ENCODE results near the gene CAPN5.
A peak's percentile ranks its signal among the peaks of the same experiment; 100 is the strongest.
"Not testable (repeated sequence)": the region's sequence is repeated elsewhere in the genome, so short reads cannot be mapped to it uniquely, and the experiment has no call there.

CAPN5 gene

GRCh38 chr11:77066229-77067042 is at the start of gene CAPN5:
CAPN5 (plus strand) TSS chr11:77066971; CDS start chr11:77084887, 17,916 bp downstream.
- peak; percentile 79 for DNase-seq

- DNase-seq: not testable (repeated sequence)
Measured at GRCh38 chr11:77018396-77018924, 48.3 kb upstream of the CAPN5 start.

GRCh38 chr11:77019976-77020595 is 46.7 kb upstream of the CAPN5 start:
- no peak for DNase-seq

- no peak for DNase-seq
Measured at GRCh38 chr11:77020734-77021133, 46.0 kb upstream of the CAPN5 start.

GRCh38 chr11:77024745-77025144 is 42.0 kb upstream of the CAPN5 start:
- DNase-seq: no peak

- DNase-seq: no peak
Measured at GRCh38 chr11:77026221-77026620, 40.5 kb upstream of the CAPN5 start.

GRCh38 chr11:77026743-77027142 is 40.0 kb upstream of the CAPN5 start:
- no peak for DNase-seq

- no peak for DNase-seq
Measured at GRCh38 chr11:77027275-77027674, 39.5 kb upstream of the CAPN5 start.

GRCh38 chr11:77029829-77030228 is 36.9 kb upstream of the CAPN5 start:
- DNase-seq: no peak

- no peak for DNase-seq
Measured at GRCh38 chr11:77030834-77031414, 35.8 kb upstream of the CAPN5 start.

- DNase-seq: no peak
Measured at GRCh38 chr11:77031599-77031998, 35.2 kb upstream of the CAPN5 start.

GRCh38 chr11:77035039-77035438 is 31.7 kb upstream of the CAPN5 start:
- DNase-seq: no peak

GRCh38 chr11:77035580-77035979 is 31.2 kb upstream of the CAPN5 start:
- no peak for DNase-seq

- no peak for DNase-seq
Measured at GRCh38 chr11:77036398-77036797, 30.4 kb upstream of the CAPN5 start.

- no peak for DNase-seq
Measured at GRCh38 chr11:77037057-77037456, 29.7 kb upstream of the CAPN5 start.

GRCh38 chr11:77038029-77038824 is 28.5 kb upstream of the CAPN5 start:
- no peak for DNase-seq

- no peak for DNase-seq
Measured at GRCh38 chr11:77038825-77039326, 27.9 kb upstream of the CAPN5 start.

- no peak for DNase-seq
Measured at GRCh38 chr11:77039491-77040400, 27.0 kb upstream of the CAPN5 start.

- DNase-seq: no peak
Measured at GRCh38 chr11:77040401-77040777, 26.4 kb upstream of the CAPN5 start.

GRCh38 chr11:77040889-77041288 is 25.9 kb upstream of the CAPN5 start:
- no peak for DNase-seq

- no peak for DNase-seq
Measured at GRCh38 chr11:77042111-77042726, 24.6 kb upstream of the CAPN5 start.
